DND-41 (cell line): ENCODE data around the gene NIP7.

Source experiments
- ATAC-seq: fragments of 200-7000 bp; cut with Tn5 transposase; 3 replicates; pipeline ENCODE4 v1.9.1; 2021; ENCODE audit warnings: low read depth; ENCODE audit not compliant: insufficient read depth
- DNase-seq: peaks from one replicate; pipeline ENCODE4 v3.0.0-alpha.2; 2020
- H2AFZ ChIP-seq: 2 replicates; pipeline ENCODE4 v1.6.0; 2012; ENCODE audit warnings: low read depth, low read length
- H3K27ac ChIP-seq: 2 replicates; pipeline ENCODE4 v1.5.1; 2012; ENCODE audit warnings: low read length, inconsistent platforms
- H3K27me3 ChIP-seq: fragments of 200-600 bp; sonication (generic); 2 replicates; pipeline ENCODE4 v1.6.0; 2012; ENCODE audit warnings: low read length, mild to moderate bottlenecking, inconsistent platforms; ENCODE audit not compliant: insufficient read depth, poor library complexity
- H3K36me3 ChIP-seq: 2 replicates; pipeline ENCODE4 v1.5.1; 2012; ENCODE audit warnings: low read length, inconsistent platforms; ENCODE audit not compliant: insufficient read depth
- H3K4me1 ChIP-seq: 2 replicates; pipeline ENCODE4 v1.5.1; 2012; ENCODE audit warnings: mild to moderate bottlenecking, low read length; ENCODE audit not compliant: insufficient read depth
- H3K4me2 ChIP-seq: 2 replicates; pipeline ENCODE4 v1.6.0; 2012; ENCODE audit warnings: mild to moderate bottlenecking, moderate library complexity, low read length, inconsistent platforms; ENCODE audit not compliant: insufficient read depth
- H3K4me3 ChIP-seq, 2 experiments: fragments of 200-600 bp in 1 of 2; shearing (Covaris generic) in 1 of 2; 2 replicates each; pipeline ENCODE4 v1.5.1; 2012 to 2016; ENCODE audit warnings: inconsistent platforms in 2 of 2, low read length in 2 of 2, mild to moderate bottlenecking in 2 of 2, low read depth in 1 of 2, moderate library complexity in 1 of 2
- H3K79me2 ChIP-seq: 2 replicates; pipeline ENCODE4 v1.6.0; 2012; ENCODE audit warnings: low read length, inconsistent platforms; ENCODE audit not compliant: insufficient read depth
- H3K9ac ChIP-seq: 2 replicates; pipeline ENCODE4 v1.6.0; 2012; ENCODE audit warnings: low read depth, mild to moderate bottlenecking, inconsistent platforms, low read length, moderate library complexity
- H3K9me3 ChIP-seq: 2 replicates; pipeline ENCODE4 v1.5.1; 2012; ENCODE audit warnings: low read length, moderate library complexity, mild to moderate bottlenecking, inconsistent platforms; ENCODE audit not compliant: insufficient read depth, severe bottlenecking
- H4K20me1 ChIP-seq: 2 replicates; pipeline ENCODE4 v1.6.0; 2012; ENCODE audit warnings: low read length; ENCODE audit not compliant: insufficient read depth
- EZH2 ChIP-seq: IDR thresholded peaks from 3 replicates; pipeline ENCODE4 v1.6.1; 2012; ENCODE audit warnings: borderline replicate concordance, low read depth, mild to moderate bottlenecking, moderate library complexity, low read length, inconsistent platforms; ENCODE audit not compliant: severe bottlenecking
- TF ChIP-seq, protein P1 (sequence below): IDR thresholded peaks from 2 replicates; pipeline ENCODE4 v1.5.1; 2012; ENCODE audit warnings: borderline replicate concordance, low read length, moderate library complexity, mild to moderate bottlenecking; ENCODE audit not compliant: poor library complexity, severe bottlenecking; ENCODE audit errors: extremely low read depth

The NIP7 gene

GRCh38 chr16:69340095-69340644 lies 598 bp downstream of the NIP7 start:
- Histone ChIP-seq H3K4me3 (peak overlapping the region; percentile 76 to 86), H3K27ac (peak overlapping the region; percentile 85), H3K79me2 (peaks cover 62% of the 10 kb centered on the region), H3K9ac (peak overlapping the region; percentile 86), H3K4me2 (peak overlapping the region; percentile 96), H3K4me1 (peaks cover 42% of the 10 kb centered on the region), H3K9me3 (no peaks in the 10 kb centered on the region), H3K36me3 (peaks cover 53% of the 10 kb centered on the region), H3K27me3 (no peaks in the 10 kb centered on the region), H2AFZ (peak overlapping the region; percentile 86), H4K20me1 (no peaks in the 10 kb centered on the region; the same call in 1 of the 2 replicates)
- no peak for DNase-seq
- TF ChIP-seq, protein P1, sequence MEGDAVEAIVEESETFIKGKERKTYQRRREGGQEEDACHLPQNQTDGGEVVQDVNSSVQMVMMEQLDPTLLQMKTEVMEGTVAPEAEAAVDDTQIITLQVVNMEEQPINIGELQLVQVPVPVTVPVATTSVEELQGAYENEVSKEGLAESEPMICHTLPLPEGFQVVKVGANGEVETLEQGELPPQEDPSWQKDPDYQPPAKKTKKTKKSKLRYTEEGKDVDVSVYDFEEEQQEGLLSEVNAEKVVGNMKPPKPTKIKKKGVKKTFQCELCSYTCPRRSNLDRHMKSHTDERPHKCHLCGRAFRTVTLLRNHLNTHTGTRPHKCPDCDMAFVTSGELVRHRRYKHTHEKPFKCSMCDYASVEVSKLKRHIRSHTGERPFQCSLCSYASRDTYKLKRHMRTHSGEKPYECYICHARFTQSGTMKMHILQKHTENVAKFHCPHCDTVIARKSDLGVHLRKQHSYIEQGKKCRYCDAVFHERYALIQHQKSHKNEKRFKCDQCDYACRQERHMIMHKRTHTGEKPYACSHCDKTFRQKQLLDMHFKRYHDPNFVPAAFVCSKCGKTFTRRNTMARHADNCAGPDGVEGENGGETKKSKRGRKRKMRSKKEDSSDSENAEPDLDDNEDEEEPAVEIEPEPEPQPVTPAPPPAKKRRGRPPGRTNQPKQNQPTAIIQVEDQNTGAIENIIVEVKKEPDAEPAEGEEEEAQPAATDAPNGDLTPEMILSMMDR: no peak
- no peak for TF ChIP-seq EZH2
- ATAC-seq: no peak

DNA sequence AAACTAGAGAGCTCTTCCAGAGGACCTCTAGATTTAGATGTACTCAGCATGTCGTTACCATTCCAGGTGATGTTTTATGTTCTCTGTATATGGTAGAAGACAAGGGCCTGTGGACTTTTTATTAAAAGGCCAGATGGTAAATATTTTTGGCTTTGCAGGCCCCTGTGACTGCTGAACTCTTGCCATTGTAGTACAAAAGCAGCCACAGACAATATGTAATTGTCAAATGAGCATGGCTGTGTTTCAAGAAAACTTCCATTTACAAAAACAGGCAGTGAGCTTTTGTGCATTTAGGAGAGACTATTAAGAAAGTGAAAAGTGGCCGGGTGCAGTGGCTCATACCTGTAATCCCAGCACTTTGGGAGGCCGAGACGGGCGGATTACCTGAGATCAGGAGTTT lies 4.6 kb downstream of the NIP7 start:
- no peak for ATAC-seq
- H3K4me2 ChIP-seq: no peak overlapping the region
- H3K4me3 ChIP-seq: no peak overlapping the region
- peaks cover 38% of the 10 kb centered on the region for H3K36me3 ChIP-seq
- no peaks in the 10 kb centered on the region for H3K27me3 ChIP-seq
- no peaks in the 10 kb centered on the region for H3K9me3 ChIP-seq
- H3K9ac ChIP-seq: no peak overlapping the region
- no peak overlapping the region for H3K27ac ChIP-seq
- H3K4me1 ChIP-seq: peaks cover 24% of the 10 kb centered on the region
- no peak overlapping the region for H2AFZ ChIP-seq
- TF ChIP-seq, protein P1: no peak
- no peak for TF ChIP-seq EZH2
- peaks cover 38% of the 10 kb centered on the region for H3K79me2 ChIP-seq
- H4K20me1 ChIP-seq: no peaks in the 10 kb centered on the region; the same call in 1 of the 2 replicates
- DNase-seq: no peak

GRCh38 chr16:69345923-69346322 lies 6.4 kb downstream of the NIP7 start:
- H2AFZ ChIP-seq: no peak overlapping the region
- peaks cover 21% of the 10 kb centered on the region for H3K79me2 ChIP-seq
- no peaks in the 10 kb centered on the region for H3K9me3 ChIP-seq
- DNase-seq: no peak
- peaks cover 15% of the 10 kb centered on the region for H3K4me1 ChIP-seq
- TF ChIP-seq, protein P1: no peak
- TF ChIP-seq EZH2: no peak
- no peak overlapping the region for H3K27ac ChIP-seq
- H3K27me3 ChIP-seq: no peaks in the 10 kb centered on the region
- no peaks in the 10 kb centered on the region; the same call in 1 of the 2 replicates for H4K20me1 ChIP-seq
- H3K4me3 ChIP-seq: no peak overlapping the region
- no peak overlapping the region for H3K4me2 ChIP-seq
- H3K9ac ChIP-seq: no peak overlapping the region
- H3K36me3 ChIP-seq: peaks cover 37% of the 10 kb centered on the region
- ATAC-seq: no peak

- H3K4me1 ChIP-seq: peaks cover 8% of the 10 kb centered on the region
- H3K36me3 ChIP-seq: peaks cover 29% of the 10 kb centered on the region
- peaks cover 13% of the 10 kb centered on the region for H3K79me2 ChIP-seq
- no peaks in the 10 kb centered on the region; the same call in 1 of the 2 replicates for H4K20me1 ChIP-seq
- no peak overlapping the region for H2AFZ ChIP-seq
- DNase-seq (no peak), ATAC-seq (peak; percentile 33; the same call in 1 of the 3 replicates)
- no peak overlapping the region for H3K27ac ChIP-seq
- H3K4me3 ChIP-seq: no peak overlapping the region
- no peak for TF ChIP-seq EZH2
- TF ChIP-seq, protein P1: no peak
- no peak overlapping the region for H3K9ac ChIP-seq
- no peak overlapping the region for H3K4me2 ChIP-seq
- no peaks in the 10 kb centered on the region for H3K9me3 ChIP-seq
- H3K27me3 ChIP-seq: no peaks in the 10 kb centered on the region
Measured at GRCh38 chr16:69346683-69347082, 7.1 kb downstream of the NIP7 start.
